WERI-Rb-1 (cell line): ENCODE results near the gene PKMYT1.

Experiments used
- DNase-seq: peaks from one replicate; pipeline ENCODE4 v3.0.0-alpha.2; 2020
- H3K27ac ChIP-seq: fragments of 250-450 bp; sonication (Bioruptor Pico); 2 replicates; pipeline ENCODE4 v1.5.1; 2020; ENCODE audit warnings: mild to moderate bottlenecking, moderate library complexity
- H3K27me3 ChIP-seq: fragments of 250-450 bp; sonication (Bioruptor Pico); 2 replicates; pipeline ENCODE4 v1.5.1; 2021; ENCODE audit warnings: mild to moderate bottlenecking, low read depth, moderate library complexity; ENCODE audit not compliant: insufficient read depth, severe bottlenecking
- H3K36me3 ChIP-seq: fragments of 250-450 bp; sonication (Bioruptor Pico); 2 replicates; pipeline ENCODE4 v1.5.1; 2020; ENCODE audit warnings: mild to moderate bottlenecking, moderate library complexity
- H3K4me3 ChIP-seq: 2 replicates; pipeline ENCODE4 v1.5.1; 2011; ENCODE audit warnings: low read depth, mild to moderate bottlenecking, control low read depth, low read length
- H3K9me3 ChIP-seq: fragments of 250-450 bp; sonication (Bioruptor Pico); 2 replicates; pipeline ENCODE4 v1.5.1; 2021; ENCODE audit warnings: mild to moderate bottlenecking, moderate library complexity; ENCODE audit not compliant: severe bottlenecking
- CTCF ChIP-seq: IDR thresholded peaks from 2 replicates; pipeline ENCODE4 v1.5.1; 2011; ENCODE audit warnings: low read depth, mild to moderate bottlenecking, control low read depth, inconsistent platforms, low read length

PKMYT1 gene

DNA sequence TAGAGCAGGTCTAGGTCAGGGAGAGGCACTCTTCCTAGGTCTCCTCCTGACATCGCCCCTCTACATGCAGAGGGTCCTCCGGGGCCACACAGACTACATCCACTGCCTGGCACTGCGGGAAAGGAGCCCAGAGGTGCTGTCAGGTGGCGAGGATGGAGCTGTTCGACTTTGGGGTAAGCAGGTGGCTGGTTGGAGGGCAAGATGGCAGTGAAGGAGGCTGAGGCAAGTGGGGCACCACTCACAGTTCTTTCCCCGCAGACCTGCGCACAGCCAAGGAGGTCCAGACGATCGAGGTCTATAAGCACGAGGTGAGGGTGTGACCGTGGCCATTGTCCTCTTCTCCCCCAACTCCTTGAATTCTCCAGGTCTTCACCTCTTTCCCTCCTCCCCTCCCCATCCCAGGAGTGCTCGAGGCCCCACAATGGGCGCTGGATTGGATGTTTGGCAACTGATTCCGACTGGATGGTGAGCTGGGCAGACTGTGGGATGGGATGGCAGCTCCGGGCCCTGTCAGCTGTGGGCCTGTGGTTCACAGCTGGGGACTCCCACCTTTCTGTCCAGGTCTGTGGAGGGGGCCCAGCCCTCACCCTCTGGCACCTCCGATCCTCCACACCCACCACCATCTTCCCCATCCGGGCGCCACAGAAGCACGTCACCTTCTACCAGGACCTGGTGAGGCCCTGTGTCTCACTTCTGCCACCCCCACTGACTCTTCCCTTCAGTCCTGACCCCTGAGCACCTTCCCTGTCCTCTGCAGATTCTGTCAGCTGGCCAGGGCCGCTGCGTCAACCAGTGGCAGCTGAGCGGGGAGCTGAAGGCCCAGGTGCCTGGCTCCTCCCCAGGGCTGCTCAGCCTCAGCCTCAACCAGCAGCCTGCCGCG lies 46.6 kb upstream of the PKMYT1 start:
- Histone ChIP-seq H3K27ac (no peak overlapping the region), H3K4me3 (no peak overlapping the region), H3K36me3 (peaks cover 35% of the 10 kb centered on the region), H3K9me3 (peaks cover 2% of the 10 kb centered on the region), H3K27me3 (peaks cover 32% of the 10 kb centered on the region)
- DNase-seq, result no peak
- no peak for TF ChIP-seq CTCF

DNA sequence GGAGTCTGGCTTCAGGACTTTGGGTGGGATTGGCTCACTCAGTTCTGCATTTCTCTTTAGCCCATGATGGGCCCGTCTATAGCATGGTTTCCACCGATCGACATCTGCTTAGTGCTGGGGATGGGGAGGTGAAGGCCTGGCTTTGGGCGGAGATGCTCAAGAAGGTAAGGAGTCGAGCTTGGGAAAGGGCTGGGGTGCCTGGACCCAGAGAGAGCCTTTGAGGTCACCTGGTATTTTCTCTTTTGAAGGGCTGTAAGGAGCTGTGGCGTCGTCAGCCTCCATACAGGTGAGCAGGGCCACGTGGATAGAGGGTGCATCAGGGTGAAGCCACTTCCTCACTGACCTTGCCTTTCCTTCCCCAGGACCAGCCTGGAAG lies 45.7 kb upstream of the PKMYT1 start:
- H3K4me3 ChIP-seq, result no peak overlapping the region
- H3K27ac ChIP-seq, result no peak overlapping the region
- peaks cover 2% of the 10 kb centered on the region for H3K9me3 ChIP-seq
- H3K36me3 ChIP-seq, result peaks cover 37% of the 10 kb centered on the region
- no peak for DNase-seq
- TF ChIP-seq CTCF, result no peak
- peaks cover 24% of the 10 kb centered on the region for H3K27me3 ChIP-seq

DNA sequence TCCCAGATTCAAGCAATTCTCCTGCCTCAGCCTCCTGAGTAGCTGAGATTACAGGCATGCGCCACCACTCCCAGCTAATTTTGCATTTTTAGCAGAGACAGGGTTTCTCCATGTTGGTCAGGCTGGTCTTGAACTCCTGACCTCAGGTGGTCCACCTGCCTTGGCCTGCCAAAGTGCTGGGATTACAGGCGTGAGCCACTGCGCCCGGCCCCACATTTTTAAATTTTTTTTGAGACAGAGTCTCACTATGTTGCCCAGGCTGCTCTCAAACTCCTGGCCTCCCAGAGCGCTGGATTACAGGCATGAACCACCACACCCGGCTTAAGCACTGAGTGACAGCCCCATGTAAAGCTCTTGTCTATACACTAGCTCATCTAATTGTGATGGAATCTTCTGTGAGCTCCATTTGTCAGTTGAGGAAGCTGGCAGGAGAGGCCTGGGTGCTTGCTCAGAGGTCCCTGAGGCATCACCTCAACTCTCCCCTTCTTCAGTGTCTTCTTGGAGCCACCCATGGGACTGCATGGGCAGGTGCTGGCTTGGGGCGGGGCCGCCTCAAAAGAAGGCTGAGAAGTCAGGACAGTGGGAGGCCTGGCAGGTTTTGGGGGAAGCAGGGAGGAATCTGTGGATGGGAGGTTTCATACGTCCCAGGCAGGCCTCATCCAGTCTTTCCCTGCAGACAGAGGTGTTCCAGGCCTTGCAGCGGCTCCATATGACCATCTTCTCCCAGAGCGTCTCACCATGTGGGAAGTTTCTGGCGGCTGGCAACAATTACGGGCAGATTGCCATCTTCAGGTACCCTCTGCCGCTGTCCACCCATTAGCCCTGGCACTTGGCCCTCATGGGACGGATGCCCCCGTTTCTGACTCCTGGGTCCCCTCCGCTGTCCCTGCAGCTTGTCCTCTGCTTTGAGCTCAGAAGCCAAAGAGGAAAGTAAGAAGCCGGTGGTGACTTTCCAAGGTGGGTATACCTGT lies 45.1 kb upstream of the PKMYT1 start:
- Histone ChIP-seq H3K36me3 (peaks cover 37% of the 10 kb centered on the region), H3K4me3 (no peak overlapping the region), H3K27me3 (peaks cover 18% of the 10 kb centered on the region), H3K27ac (no peak overlapping the region), H3K9me3 (peaks cover 2% of the 10 kb centered on the region)
- TF ChIP-seq CTCF, result no peak
- no peak for DNase-seq

GRCh38 chr16:3023669-3024478 lies 43.6 kb upstream of the PKMYT1 start, which contains the start of the genes HCFC1R1 and THOC6:
Gene HCFC1R1 (minus strand): TSS chr16:3023942. CDS start chr16:3023941, 1 bp downstream.
Gene THOC6 (plus strand): TSS chr16:3024035. CDS start chr16:3024327, 292 bp downstream.
- peaks cover 37% of the 10 kb centered on the region for H3K36me3 ChIP-seq
- H3K4me3 ChIP-seq, result peak within 1 kb of the TSS; percentile 69
- DNase-seq, result peak; percentile 97
- no peak for TF ChIP-seq CTCF
- H3K27me3 ChIP-seq, result peaks cover 3% of the 10 kb centered on the region
- H3K9me3 ChIP-seq, result peaks cover 1% of the 10 kb centered on the region
- peak within 1 kb of the TSS; percentile 96 for H3K27ac ChIP-seq

GRCh38 chr16:3023415-3023668 lies 43.1 kb upstream of the PKMYT1 start:
- no peak for TF ChIP-seq CTCF
- Histone ChIP-seq H3K36me3 (peaks cover 37% of the 10 kb centered on the region), H3K27ac (peak overlapping the region; percentile 96), H3K9me3 (no peaks in the 10 kb centered on the region), H3K4me3 (peak overlapping the region; percentile 69), H3K27me3 (no peaks in the 10 kb centered on the region)
- no peak for DNase-seq
